HG03378 (cell line): ENCODE measurements around the gene TTBK1.

Experiments used
- ATAC-seq: cut with Tn5 transposase; IDR thresholded peaks from one replicate; pipeline ENCODE4 v1.9.1; 2021; ENCODE audit warnings: mild to moderate bottlenecking, moderate library complexity; ENCODE audit not compliant: unreplicated experiment

TTBK1 gene

GRCh38 chr6:43254138-43254817, 11.0 kb downstream of the TTBK1 start:
- ATAC-seq, result no peak

GRCh38 chr6:43254846-43255245, 11.6 kb downstream of the TTBK1 start:
- no peak for ATAC-seq

- no peak for ATAC-seq
These were observed 12.2 kb downstream of the TTBK1 start for GRCh38 chr6:43255408-43256054.

- ATAC-seq, result no peak
These were observed 13.5 kb downstream of the TTBK1 start for GRCh38 chr6:43256670-43257366.

- ATAC-seq, result no peak
These were observed 14.3 kb downstream of the TTBK1 start for GRCh38 chr6:43257367-43258145.

- no peak for ATAC-seq
These were observed 14.9 kb downstream of the TTBK1 start for GRCh38 chr6:43258180-43258579.

GRCh38 chr6:43258807-43259686, 15.8 kb downstream of the TTBK1 start:
- no peak for ATAC-seq

GRCh38 chr6:43260791-43261190, 17.5 kb downstream of the TTBK1 start:
- no peak for ATAC-seq

- no peak for ATAC-seq
These were observed 17.9 kb downstream of the TTBK1 start for GRCh38 chr6:43261198-43261597.

- ATAC-seq, result no peak
These were observed 18.9 kb downstream of the TTBK1 start for GRCh38 chr6:43262000-43262779.

- no peak for ATAC-seq
These were observed 19.6 kb downstream of the TTBK1 start for GRCh38 chr6:43262780-43263313.

- peak; percentile 51 for ATAC-seq
These were observed 20.3 kb downstream of the TTBK1 start for GRCh38 chr6:43263314-43264178.

GRCh38 chr6:43264599-43265145, 21.4 kb downstream of the TTBK1 start:
- no peak for ATAC-seq

GRCh38 chr6:43265564-43265963, 22.3 kb downstream of the TTBK1 start:
- ATAC-seq, result no peak

GRCh38 chr6:43267619-43268354, 24.5 kb downstream of the TTBK1 start:
- no peak for ATAC-seq

GRCh38 chr6:43268355-43268700, 25.0 kb downstream of the TTBK1 start:
- no peak for ATAC-seq

- ATAC-seq, result no peak
These were observed 25.5 kb downstream of the TTBK1 start for GRCh38 chr6:43268782-43269272.
